K562 (cell line): ENCODE results near the gene ATXN1. TPM values are rescaled to one million over a fixed set of nuclear protein-coding genes. Genes with fewer than 3 reads are reported as not detected.

Source experiments
- ATAC-seq: fragments of 200-7000 bp; cut with Tn5 transposase; 3 replicates; pipeline ENCODE4 v1.9.1; 2020; ENCODE audit warnings: moderate library complexity
- BruUV-seq: library from RNA; stranded (reverse); fragments of 400-500 nt; replicated peaks from 2 replicates; lab custom pipeline; 2021; lab: Mats Ljungman, UMichigan
- CTCF ChIA-PET: fragments of 300-600 bp; formaldehyde crosslinking; extraction: SDS; loops from one replicate; lab custom pipeline; 2021; ENCODE audit warnings: low intra/inter-chr PET ratio; lab: Yijun Ruan, JAX
- POLR2A ChIA-PET: fragments of 300-600, 350-650 bp; sonication (Branson Sonifier 250); formaldehyde crosslinking; extraction: SDS; loops from one replicate; lab custom pipeline; 2021; ENCODE audit warnings: antibody characterized with exemption, inconsistent platforms; lab: Yijun Ruan, JAX
- DNase-seq, 4 experiments: peaks; one replicate each; pipeline versions ENCODE4 v3.0.0 to v3.0.0-alpha.2; 2011 to 2018; ENCODE audit warnings: low spot score in 3 of 4, mixed read lengths in 3 of 4; ENCODE audit errors: extremely low read depth in 1 of 4
- FAIRE-seq: peaks from 2 replicates; lab custom pipeline; 2011; peaks lifted over from hg19 to GRCh38; lab: Jason Lieb, UNC
- H2AFZ ChIP-seq: 2 replicates; pipeline ENCODE4 v1.6.0; 2011; ENCODE audit warnings: low read depth, low read length, control low read depth, inconsistent platforms
- H3K27ac ChIP-seq: fragments of 200-600 bp; 3 replicates; pipeline ENCODE4 v1.8.0; 2011; ENCODE audit warnings: low read depth, mild to moderate bottlenecking, control low read depth, inconsistent platforms, low read length, moderate library complexity, mixed read lengths; ENCODE audit errors: extremely low read depth
- H3K27me3 ChIP-seq, 2 experiments: fragments of 300-600 bp in 1 of 2; 2 replicates in 1 of 2; 3 replicates in 1 of 2; pipeline versions ENCODE4 v1.6.0 to v1.8.0; 2011; ENCODE audit warnings: inconsistent platforms in 2 of 2, low read length in 2 of 2, mild to moderate bottlenecking in 1 of 2, mixed read lengths in 1 of 2, moderate library complexity in 1 of 2; ENCODE audit not compliant: control insufficient read depth in 2 of 2, insufficient read depth in 2 of 2
- H3K36me3 ChIP-seq: fragments of 300-600 bp; 3 replicates; pipeline ENCODE4 v1.8.0; 2011; ENCODE audit warnings: mild to moderate bottlenecking, low read length, inconsistent platforms; ENCODE audit not compliant: control insufficient read depth, insufficient read depth
- H3K4me1 ChIP-seq, 2 experiments: fragments of 200-600 bp in 1 of 2; replicated peaks in 1 of 2; 2 replicates in 1 of 2; 3 replicates in 1 of 2; pipeline versions ENCODE4 v1.5.1 to v1.8.0; 2011; ENCODE audit warnings: inconsistent platforms in 2 of 2, low read length in 2 of 2, mild to moderate bottlenecking in 1 of 2, mixed read lengths in 1 of 2, moderate library complexity in 1 of 2; ENCODE audit not compliant: control insufficient read depth in 2 of 2, insufficient read depth in 2 of 2
- H3K4me2 ChIP-seq: 2 replicates; pipeline ENCODE4 v1.6.1; 2011; ENCODE audit warnings: low read length, control low read depth, inconsistent platforms, mixed read lengths; ENCODE audit not compliant: insufficient read depth
- H3K4me3 ChIP-seq: fragments of 200-600 bp; sonication (generic), shearing (Covaris generic); 2 replicates; pipeline ENCODE4 v1.5.1; 2016; ENCODE audit warnings: control low read depth, inconsistent platforms
- H3K79me2 ChIP-seq: fragments of 200-600 bp; 3 replicates; pipeline ENCODE4 v1.8.0; 2011; ENCODE audit warnings: low read length, inconsistent platforms; ENCODE audit not compliant: control insufficient read depth, insufficient read depth
- H3K9ac ChIP-seq, 2 experiments: 2 replicates each; pipeline versions ENCODE4 v1.6.0 to v1.6.1; 2011; ENCODE audit warnings: low read depth in 2 of 2, low read length in 2 of 2, control low read depth in 1 of 2, inconsistent platforms in 1 of 2, mild to moderate bottlenecking in 1 of 2, mixed read lengths in 1 of 2; ENCODE audit not compliant: insufficient read depth in 1 of 2
- H3K9me1 ChIP-seq: one replicate; pipeline ENCODE4 v1.6.0; 2011; ENCODE audit warnings: inconsistent platforms, mild to moderate bottlenecking, low read length, moderate library complexity; ENCODE audit not compliant: control insufficient read depth, insufficient read depth
- H3K9me3 ChIP-seq: replicated peaks from 2 replicates; pipeline ENCODE4 v1.5.1; 2011; ENCODE audit warnings: low read depth, low read length, inconsistent platforms; ENCODE audit not compliant: control insufficient read depth, insufficient read depth
- H4K20me1 ChIP-seq: replicated peaks from 2 replicates; pipeline ENCODE4 v1.6.1; 2011; ENCODE audit warnings: low read length, inconsistent platforms, mixed read lengths; ENCODE audit not compliant: control insufficient read depth, insufficient read depth
- CXXC5 ChIP-seq: fragments of 250-450 bp; sonication (Bioruptor Pico); IDR thresholded peaks from 2 replicates; pipeline ENCODE4 v1.8.0; 2022; ENCODE audit warnings: inconsistent platforms, mild to moderate bottlenecking, moderate library complexity
- EHMT2 ChIP-seq: fragments of 450-650 bp; IDR thresholded peaks from 2 replicates; pipeline ENCODE4 v1.6.1; 2018; ENCODE audit warnings: antibody characterized with exemption
- FOSL1 ChIP-seq: fragments of 200-800 bp; sonication (Bioruptor generic); conservative IDR thresholded peaks from 2 replicates; pipeline ENCODE4 v1.6.1; 2016; ENCODE audit warnings: missing genetic modification characterization, missing compliant biosample characterization
- JUND ChIP-seq, 2 experiments: IDR thresholded peaks; 2 replicates in 1 of 2; 3 replicates in 1 of 2; pipeline ENCODE4 v1.6.1; 2011; ENCODE audit warnings: borderline replicate concordance in 2 of 2, low read depth in 2 of 2, low read length in 2 of 2, improper control_type of control experiment in 1 of 2, missing biosample characterization in 1 of 2, missing genetic modification characterization in 1 of 2, missing genetic modification reagents in 1 of 2
- NRF1 ChIP-seq, 2 experiments: fragments of 450-650 bp; IDR thresholded peaks in 1 of 2; conservative IDR thresholded peaks in 1 of 2; 2 replicates each; pipeline ENCODE4 v1.6.1; 2014; ENCODE audit warnings: mild to moderate bottlenecking in 2 of 2
- RAD21 ChIP-seq, 2 experiments: fragments of 250-450 bp in 1 of 2; fragments of 450-650 bp in 1 of 2; sonication (Bioruptor Pico) in 1 of 2; formaldehyde crosslinking in 1 of 2; IDR thresholded peaks in 1 of 2; conservative IDR thresholded peaks in 1 of 2; 2 replicates each; pipeline versions ENCODE4 v1.4.0 to v1.8.0; 2020 to 2022; ENCODE audit warnings: mild to moderate bottlenecking in 2 of 2, moderate library complexity in 1 of 2
- RBM22 ChIP-seq: fragments of 200-400 bp; formaldehyde crosslinking; IDR thresholded peaks from 2 replicates; pipeline ENCODE4 v1.6.1; 2018; ENCODE audit warnings: low read length, low read depth; ENCODE audit not compliant: poor library complexity, severe bottlenecking
- RCOR1 ChIP-seq, 2 experiments: IDR thresholded peaks; 2 replicates each; pipeline ENCODE4 v1.6.1; 2012; ENCODE audit warnings: low read depth in 2 of 2, low read length in 2 of 2, borderline replicate concordance in 1 of 2, improper control_type of control experiment in 1 of 2
- ZFP36 ChIP-seq: fragments of 150-350 bp; IDR thresholded peaks from 2 replicates; pipeline ENCODE4 v1.6.1; 2018; ENCODE audit warnings: low read length, low read depth; ENCODE audit not compliant: partially characterized antibody
- ZNF197 ChIP-seq: fragments of 200-800 bp; sonication (Bioruptor generic); IDR thresholded peaks from 2 replicates; pipeline ENCODE4 v1.6.1; 2016; ENCODE audit warnings: low read depth, missing genetic modification characterization, missing compliant biosample characterization
- WGBS: fragments of 100-300 bp; shearing (Covaris generic); methylation state at CpG from one replicate; pipeline ENCODE4 v1.1.6; 2016; ENCODE audit warnings: low coverage, mixed read lengths; ENCODE audit not compliant: insufficient coverage; ENCODE audit errors: missing lambda C conversion rate; 5-methylcytosine and 5-hydroxymethylcytosine counted together
- in situ Hi-C: fragments of 300-500 bp; cut with MboI; formaldehyde crosslinking; loops from 4 replicates; pipeline ENCODE4 v1.15.0; 2018; ENCODE audit warnings: inconsistent platforms, mixed read lengths
- intact Hi-C: fragments of 100-400 bp; cut with micrococcal nuclease; formaldehyde crosslinking; loops from 2 replicates; pipeline ENCODE4 v1.14.2; 2022
- polyA plus RNA-seq, 8 experiments: library from polyadenylated mRNA; depleted of rRNA in 4 of 8; stranded (reverse) in 5 of 8; unstranded in 3 of 8; fragments of >200 nt; fragmentation: Nextera tagmentation in 2 of 8; fragmentation: Illumina TruSeq in 1 of 8; extraction: Ambion mirVana in 2 of 8; extraction: Trizol in 1 of 8; gene quantifications; 2 replicates each; pipeline versions ENCODE4 v1.2.1 to v1.2.3, GENCODE V29; 2011 to 2014; ENCODE audit warnings: inconsistent platforms in 1 of 8, missing spikeins in 1 of 8
- total RNA-seq, 7 experiments: library from RNA; depleted of rRNA in 6 of 7; stranded (reverse); fragments of >200 nt in 6 of 7; fragmentation: Illumina TruSeq in 2 of 7; extraction: Trizol in 2 of 7; gene quantifications; 2 replicates each; pipeline versions ENCODE4 v1.2.1 to v1.2.3, GENCODE V29; 2011 to 2021; ENCODE audit warnings: low replicate concordance in 1 of 7
- TF ChIP-seq, protein P1 (sequence below), 2 experiments: fragments of 450-650 bp in 1 of 2; sonication (generic) in 1 of 2; formaldehyde crosslinking in 1 of 2; IDR thresholded peaks in 1 of 2; conservative IDR thresholded peaks in 1 of 2; 2 replicates each; pipeline versions ENCODE4 v1.6.1 to v1.8.1; 2016 to 2023; ENCODE audit warnings: mild to moderate bottlenecking in 2 of 2, moderate library complexity in 2 of 2, inconsistent platforms in 1 of 2, missing genetic modification reagents in 1 of 2
- TF ChIP-seq, protein P2 (sequence below): fragments of 150-350 bp; conservative IDR thresholded peaks from 2 replicates; pipeline ENCODE4 v1.6.1; 2014; ENCODE audit warnings: low read length
- TF ChIP-seq, protein P3 (sequence below), 3 experiments: IDR thresholded peaks in 2 of 3; conservative IDR thresholded peaks in 1 of 3; 2 replicates each; pipeline ENCODE4 v1.5.1; 2011 to 2012; ENCODE audit warnings: low read length in 3 of 3, mild to moderate bottlenecking in 3 of 3, control low read depth in 2 of 3, improper control_type of control experiment in 1 of 3, inconsistent platforms in 1 of 3, low read depth in 1 of 3, mixed read lengths in 1 of 3, moderate library complexity in 1 of 3; ENCODE audit not compliant: insufficient read depth in 2 of 3

The ATXN1 gene
- total and polyA plus RNA-seq, 9 of the 15 experiments (the other 6 are each of a cell fraction or from before 2014, with no cell fraction given), result under 0.01 to 1.2 (median 0.58) TPM

DNA sequence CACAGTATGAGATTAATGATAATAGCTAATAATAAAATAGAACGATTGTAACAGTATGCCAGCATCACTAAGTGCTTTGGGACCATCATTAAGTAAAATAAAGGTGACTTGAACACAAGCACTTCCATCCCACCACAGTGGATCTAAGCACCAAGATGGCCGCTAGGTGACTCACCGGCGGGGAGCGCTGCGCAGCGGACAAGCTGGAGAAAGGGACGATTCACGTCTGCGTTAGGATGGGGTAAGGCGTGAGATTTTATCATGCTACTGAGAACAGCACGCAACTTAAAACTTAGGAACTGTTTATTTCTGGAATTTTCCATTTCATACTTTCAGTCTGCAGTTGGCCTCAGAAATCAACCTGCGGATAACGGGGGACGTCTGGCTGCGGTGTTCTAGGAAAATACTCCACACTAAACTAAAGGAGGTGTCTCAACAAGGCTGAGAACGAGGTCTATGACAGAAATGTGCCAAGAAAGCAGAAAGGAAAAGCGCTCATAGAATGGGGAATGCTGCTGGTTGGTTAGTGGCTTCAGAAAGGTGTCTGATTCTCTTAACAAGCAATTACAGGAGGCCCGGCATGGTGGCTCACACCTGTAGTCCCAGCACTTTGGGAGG lies 408.3 kb downstream of the ATXN1 start:
- DNase-seq (peak; percentile 41 to 66 (median 54)), ATAC-seq (peak; percentile 94), FAIRE-seq (peak; percentile 79)
- intact Hi-C loops, result no loop called here
- no TSS peak for BruUV-seq
- Histone ChIP-seq H4K20me1 (no peaks in the 10 kb centered on the region), H3K36me3 (no peaks in the 10 kb centered on the region), H3K9ac (no peak overlapping the region), H3K9me3 (no peaks in the 10 kb centered on the region), H3K79me2 (no peaks in the 10 kb centered on the region), H3K27me3 (peaks cover 26 to 43% of the 10 kb centered on the region in 2 experiments), H2AFZ (peak overlapping the region; percentile 62; the same call in 1 of the 2 replicates), H3K4me2 (peak overlapping the region; percentile 55), H3K27ac (no peak overlapping the region), H3K4me1 (no peaks in the 10 kb centered on the region), H3K4me3 (no peak overlapping the region), H3K9me1 (no peaks in the 10 kb centered on the region)
- POLR2A ChIA-PET, result interaction anchor here (1.4 to 2.0 kb wide), 2 partner anchors 7 to 9 kb away, joined by 3 to 6 read pairs; no protein-coding TSS in a partner anchor
- in situ Hi-C loops, result no loop called here
- CTCF ChIA-PET, result no interaction called here
- WGBS, result 6% methylated on average over 19 of the region's 19 CpGs
- peak; percentile 83 to 85 for TF ChIP-seq NRF1 (conservative IDR thresholded peaks at IDR 0.05 in 1 of 2, IDR thresholded peaks at IDR 0.05 in 1 of 2)
- TF ChIP-seq ZFP36, result peak; percentile 15
- no peak for TF ChIP-seq EHMT2
- TF ChIP-seq RCOR1 (IDR thresholded peaks at IDR 0.05; ENCODE audit: borderline replicate concordance in 1 of 2, low read depth in 2 of 2, low read length in 2 of 2), result peak in 1 of 2 experiments; percentile 55; a peak in 1 of 4 replicates
- TF ChIP-seq ZNF197 (CRISPR knock-in tag), result no peak
- TF ChIP-seq, protein P1, sequence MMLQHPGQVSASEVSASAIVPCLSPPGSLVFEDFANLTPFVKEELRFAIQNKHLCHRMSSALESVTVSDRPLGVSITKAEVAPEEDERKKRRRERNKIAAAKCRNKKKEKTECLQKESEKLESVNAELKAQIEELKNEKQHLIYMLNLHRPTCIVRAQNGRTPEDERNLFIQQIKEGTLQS (IDR thresholded peaks at IDR 0.05), result peak; percentile 88
- TF ChIP-seq, protein P1 (CRISPR knock-in tag; conservative IDR thresholded peaks at IDR 0.05), result peak; percentile 74
- TF ChIP-seq, protein P2, sequence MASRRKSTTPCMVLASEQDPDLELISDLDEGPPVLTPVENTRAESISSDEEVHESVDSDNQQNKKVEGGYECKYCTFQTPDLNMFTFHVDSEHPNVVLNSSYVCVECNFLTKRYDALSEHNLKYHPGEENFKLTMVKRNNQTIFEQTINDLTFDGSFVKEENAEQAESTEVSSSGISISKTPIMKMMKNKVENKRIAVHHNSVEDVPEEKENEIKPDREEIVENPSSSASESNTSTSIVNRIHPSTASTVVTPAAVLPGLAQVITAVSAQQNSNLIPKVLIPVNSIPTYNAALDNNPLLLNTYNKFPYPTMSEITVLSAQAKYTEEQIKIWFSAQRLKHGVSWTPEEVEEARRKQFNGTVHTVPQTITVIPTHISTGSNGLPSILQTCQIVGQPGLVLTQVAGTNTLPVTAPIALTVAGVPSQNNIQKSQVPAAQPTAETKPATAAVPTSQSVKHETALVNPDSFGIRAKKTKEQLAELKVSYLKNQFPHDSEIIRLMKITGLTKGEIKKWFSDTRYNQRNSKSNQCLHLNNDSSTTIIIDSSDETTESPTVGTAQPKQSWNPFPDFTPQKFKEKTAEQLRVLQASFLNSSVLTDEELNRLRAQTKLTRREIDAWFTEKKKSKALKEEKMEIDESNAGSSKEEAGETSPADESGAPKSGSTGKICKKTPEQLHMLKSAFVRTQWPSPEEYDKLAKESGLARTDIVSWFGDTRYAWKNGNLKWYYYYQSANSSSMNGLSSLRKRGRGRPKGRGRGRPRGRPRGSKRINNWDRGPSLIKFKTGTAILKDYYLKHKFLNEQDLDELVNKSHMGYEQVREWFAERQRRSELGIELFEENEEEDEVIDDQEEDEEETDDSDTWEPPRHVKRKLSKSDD, result 0 out of 2 replicates have a peak, but pooled peaks have one; percentile 58
- TF ChIP-seq, protein P3, sequence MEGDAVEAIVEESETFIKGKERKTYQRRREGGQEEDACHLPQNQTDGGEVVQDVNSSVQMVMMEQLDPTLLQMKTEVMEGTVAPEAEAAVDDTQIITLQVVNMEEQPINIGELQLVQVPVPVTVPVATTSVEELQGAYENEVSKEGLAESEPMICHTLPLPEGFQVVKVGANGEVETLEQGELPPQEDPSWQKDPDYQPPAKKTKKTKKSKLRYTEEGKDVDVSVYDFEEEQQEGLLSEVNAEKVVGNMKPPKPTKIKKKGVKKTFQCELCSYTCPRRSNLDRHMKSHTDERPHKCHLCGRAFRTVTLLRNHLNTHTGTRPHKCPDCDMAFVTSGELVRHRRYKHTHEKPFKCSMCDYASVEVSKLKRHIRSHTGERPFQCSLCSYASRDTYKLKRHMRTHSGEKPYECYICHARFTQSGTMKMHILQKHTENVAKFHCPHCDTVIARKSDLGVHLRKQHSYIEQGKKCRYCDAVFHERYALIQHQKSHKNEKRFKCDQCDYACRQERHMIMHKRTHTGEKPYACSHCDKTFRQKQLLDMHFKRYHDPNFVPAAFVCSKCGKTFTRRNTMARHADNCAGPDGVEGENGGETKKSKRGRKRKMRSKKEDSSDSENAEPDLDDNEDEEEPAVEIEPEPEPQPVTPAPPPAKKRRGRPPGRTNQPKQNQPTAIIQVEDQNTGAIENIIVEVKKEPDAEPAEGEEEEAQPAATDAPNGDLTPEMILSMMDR (IDR thresholded peaks at IDR 0.05 in 2 of 3, conservative IDR thresholded peaks at IDR 0.05 in 1 of 3; ENCODE audit: insufficient read depth in 2 of 3, low read depth in 1 of 3, low read length in 3 of 3), result peak in 2 of 3 experiments; percentile 39 to 45; a peak in 4 of 6 replicates
- TF ChIP-seq RAD21 (CRISPR knock-in tag; conservative IDR thresholded peaks at IDR 0.05 in 1 of 2, IDR thresholded peaks at IDR 0.05 in 1 of 2), result 0 out of 4 replicates have a peak, but pooled peaks of 1 of the 2 experiments have one; percentile 19
- TF ChIP-seq FOSL1 (tag), result peak; percentile 94
- TF ChIP-seq JUND (IDR thresholded peaks at IDR 0.05; ENCODE audit: borderline replicate concordance, low read depth, low read length), result peak; percentile 92
- TF ChIP-seq JUND (tag; IDR thresholded peaks at IDR 0.05; ENCODE audit: borderline replicate concordance, low read depth, low read length), result peak; percentile 89; the same call in 2 of the 3 replicates
- TF ChIP-seq RBM22, result no peak
- peak; percentile 76 for TF ChIP-seq CXXC5 (CRISPR knock-in tag)
